SKM-1 (cell line): Measurements from ENCODE around the gene CC2D1B.
A peak's percentile ranks its signal among the peaks of the same experiment; 100 is the strongest.
"Not testable (repeated sequence)": the region's sequence is repeated elsewhere in the genome, so short reads cannot be mapped to it uniquely, and the experiment has no call there.

ENCODE experiments used
- DNase-seq: peaks from one replicate; lab custom pipeline; 2025; ENCODE audit not compliant: unreplicated experiment; lab: John Stamatoyannopoulos, UW

The CC2D1B gene, protein sequence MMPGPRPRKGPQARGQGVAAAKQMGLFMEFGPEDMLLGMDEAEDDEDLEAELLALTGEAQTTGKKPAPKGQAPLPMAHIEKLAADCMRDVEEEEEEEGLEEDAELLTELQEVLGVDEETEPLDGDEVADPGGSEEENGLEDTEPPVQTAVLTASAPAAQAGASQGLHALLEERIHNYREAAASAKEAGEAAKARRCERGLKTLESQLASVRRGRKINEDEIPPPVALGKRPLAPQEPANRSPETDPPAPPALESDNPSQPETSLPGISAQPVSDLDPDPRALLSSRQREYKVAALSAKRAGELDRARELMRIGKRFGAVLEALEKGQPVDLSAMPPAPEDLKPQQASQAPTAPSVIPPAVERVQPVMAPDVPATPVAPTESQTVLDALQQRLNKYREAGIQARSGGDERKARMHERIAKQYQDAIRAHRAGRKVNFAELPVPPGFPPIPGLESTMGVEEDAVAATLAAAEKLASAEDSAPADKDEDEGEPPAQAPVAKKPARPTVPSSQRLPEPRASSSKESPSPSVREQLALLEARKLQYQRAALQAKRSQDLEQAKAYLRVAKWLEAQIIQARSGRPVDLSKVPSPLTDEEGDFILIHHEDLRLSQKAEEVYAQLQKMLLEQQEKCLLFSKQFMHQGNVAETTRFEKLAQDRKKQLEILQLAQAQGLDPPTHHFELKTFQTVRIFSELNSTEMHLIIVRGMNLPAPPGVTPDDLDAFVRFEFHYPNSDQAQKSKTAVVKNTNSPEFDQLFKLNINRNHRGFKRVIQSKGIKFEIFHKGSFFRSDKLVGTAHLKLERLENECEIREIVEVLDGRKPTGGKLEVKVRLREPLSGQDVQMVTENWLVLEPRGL

DNA sequence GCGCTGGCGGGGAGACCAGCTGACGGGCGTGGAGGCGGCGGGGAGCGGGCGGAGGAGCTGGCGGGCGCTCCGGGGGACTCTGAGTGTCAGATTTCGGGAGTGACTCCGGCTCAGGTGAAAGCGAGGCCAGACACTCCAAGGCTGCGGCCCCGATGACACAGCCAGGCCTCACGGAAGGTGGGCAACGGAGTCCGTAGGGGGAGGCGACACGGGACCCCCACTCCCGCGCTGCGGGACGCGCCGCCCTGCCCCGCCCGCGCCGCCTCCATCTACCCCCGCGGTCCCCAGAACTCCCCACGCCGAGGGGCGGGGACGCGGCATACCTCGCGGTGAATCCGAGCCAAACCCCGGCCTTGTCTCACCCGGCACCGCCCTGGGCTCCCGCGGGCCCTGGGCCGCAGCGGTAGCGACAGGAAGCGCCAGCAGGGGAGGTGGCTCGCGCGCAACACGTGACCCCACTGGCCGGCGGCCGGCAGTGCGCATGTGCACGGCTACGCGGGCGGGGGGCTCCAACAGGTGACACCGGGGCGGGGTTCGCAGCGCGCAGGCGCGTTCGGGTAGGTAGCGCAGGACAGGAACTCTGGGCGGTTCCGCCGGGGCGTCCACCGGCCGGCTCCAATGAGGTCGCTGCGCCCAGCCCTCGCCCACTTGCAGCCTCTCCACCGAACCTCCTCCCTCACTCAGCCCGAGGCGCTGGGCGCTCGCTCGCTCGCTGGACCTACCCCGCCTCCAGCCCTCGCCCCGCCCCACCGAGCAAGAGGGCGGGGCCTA lies at the start of gene CC2D1B:
Gene CC2D1B (minus strand): TSS at position 460 of the 771 bp plus-strand sequence. CDS start 1,585 bp downstream, outside the sequence.
- peak; percentile 93 for DNase-seq

DNA sequence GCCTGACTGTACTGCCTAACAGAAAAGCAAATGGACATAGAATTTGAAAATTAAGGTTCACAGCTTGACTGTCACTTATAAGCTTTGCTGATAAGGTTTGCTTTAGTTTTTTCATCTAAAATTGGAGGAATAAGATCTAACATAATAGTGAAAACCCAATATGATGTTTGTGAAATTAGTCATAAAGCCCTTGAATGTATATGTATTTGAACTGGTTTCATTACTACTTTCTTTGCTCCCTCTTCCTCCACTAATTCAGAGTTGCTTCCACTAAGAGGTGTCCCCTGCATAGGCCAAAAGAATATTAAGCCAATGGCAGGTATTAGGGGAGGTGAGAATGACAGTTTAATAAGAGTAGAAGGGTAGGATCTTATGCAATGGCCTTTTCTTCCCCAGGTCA lies 48.9 kb upstream of the CC2D1B start:
- DNase-seq: no peak

DNA sequence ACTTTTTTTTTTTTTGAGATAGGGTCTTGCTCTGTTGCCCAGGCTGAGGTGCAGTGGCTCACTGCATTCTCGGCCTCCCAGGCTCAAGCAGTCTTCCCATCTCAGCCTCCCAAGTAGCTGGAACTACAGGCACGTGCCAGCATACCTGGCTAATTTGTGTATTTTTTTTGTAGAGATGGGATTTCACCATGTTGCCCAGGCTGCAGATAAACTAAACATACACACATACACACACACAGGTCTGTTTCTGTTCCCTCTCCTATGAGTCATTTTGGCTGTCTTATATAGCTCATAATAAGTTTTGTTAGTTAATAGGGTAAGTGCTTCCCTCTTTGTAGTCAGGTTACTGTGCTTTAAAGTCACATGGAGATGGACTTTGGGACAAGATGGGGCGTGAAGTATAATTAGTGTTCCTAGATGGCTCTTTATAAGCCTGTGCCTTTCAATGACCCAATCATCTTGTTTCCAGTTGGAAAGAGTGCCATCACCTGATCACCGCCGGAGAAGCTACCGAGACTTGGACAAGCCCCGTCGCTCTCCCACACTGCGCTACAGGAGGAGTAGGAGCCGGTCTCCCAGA lies 47.5 kb upstream of the CC2D1B start:
- no peak for DNase-seq

DNA sequence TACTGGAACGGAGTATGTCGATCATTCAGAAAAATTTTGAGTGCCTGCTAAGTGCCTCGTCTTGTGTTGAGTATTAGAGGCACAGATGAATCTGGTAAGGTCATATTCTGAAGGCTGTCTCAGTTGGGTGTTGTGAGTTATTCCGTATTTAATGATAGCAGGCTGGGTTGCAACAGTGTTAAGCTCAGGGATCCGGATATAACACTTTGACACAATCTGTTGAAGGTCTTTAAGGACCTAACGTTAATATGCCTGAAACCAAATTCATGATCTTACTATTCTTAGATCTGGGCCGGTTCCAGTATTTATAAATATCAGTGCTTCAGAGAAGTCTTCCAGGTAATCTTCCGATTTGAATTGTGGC lies 39.0 kb upstream of the CC2D1B start:
- DNase-seq: no peak

DNA sequence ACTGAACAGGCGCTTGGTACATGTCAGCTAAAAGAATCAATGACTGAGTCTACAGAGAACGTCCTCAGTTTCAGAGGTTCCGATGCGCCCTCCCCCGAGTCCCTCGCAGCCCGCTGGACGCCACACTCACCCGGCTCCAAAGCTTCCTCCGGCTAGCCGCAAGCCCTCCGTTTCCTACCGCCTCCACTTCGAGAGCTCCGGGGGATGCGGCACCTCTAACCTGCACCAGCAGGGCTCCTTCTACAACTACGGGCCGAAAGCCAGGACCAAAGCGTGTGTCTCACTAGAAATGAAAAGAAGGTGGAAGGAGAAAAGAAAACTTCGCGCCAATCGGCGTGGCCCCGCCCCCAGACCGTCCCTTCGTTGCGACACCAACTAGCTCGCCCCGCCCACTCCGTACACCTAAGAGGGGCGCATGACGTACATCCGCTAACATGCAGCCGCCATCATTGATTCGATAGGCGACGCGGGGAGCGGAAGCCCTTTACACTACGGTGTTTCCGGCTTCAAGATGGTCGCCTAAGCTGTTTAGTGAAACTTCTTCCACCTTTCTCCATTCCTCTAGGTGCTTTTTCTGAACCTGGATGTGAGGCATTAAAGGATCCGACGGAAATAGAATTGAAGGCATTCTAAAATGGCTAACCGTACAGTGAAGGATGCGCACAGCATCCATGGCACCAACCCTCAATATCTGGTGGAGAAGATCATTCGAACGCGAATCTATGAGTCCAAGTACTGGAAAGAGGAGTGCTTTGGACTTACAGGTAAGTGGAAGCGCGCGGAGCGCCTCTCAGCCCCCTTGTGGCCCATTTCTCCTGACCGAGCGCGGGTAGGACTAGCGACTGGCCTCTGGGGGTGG lies 38.3 kb upstream of the CC2D1B start, which contains the start of the genes ORC1 and PRPF38A:
Gene ORC1 (minus strand): TSS at position 308 of the 859 bp plus-strand sequence. CDS start 2,200 bp downstream, outside the sequence.
Gene PRPF38A (plus strand): TSS at position 487 of the 859 bp plus-strand sequence. CDS start 148 bp downstream, at position 635.
- DNase-seq: peak; percentile 93

DNA sequence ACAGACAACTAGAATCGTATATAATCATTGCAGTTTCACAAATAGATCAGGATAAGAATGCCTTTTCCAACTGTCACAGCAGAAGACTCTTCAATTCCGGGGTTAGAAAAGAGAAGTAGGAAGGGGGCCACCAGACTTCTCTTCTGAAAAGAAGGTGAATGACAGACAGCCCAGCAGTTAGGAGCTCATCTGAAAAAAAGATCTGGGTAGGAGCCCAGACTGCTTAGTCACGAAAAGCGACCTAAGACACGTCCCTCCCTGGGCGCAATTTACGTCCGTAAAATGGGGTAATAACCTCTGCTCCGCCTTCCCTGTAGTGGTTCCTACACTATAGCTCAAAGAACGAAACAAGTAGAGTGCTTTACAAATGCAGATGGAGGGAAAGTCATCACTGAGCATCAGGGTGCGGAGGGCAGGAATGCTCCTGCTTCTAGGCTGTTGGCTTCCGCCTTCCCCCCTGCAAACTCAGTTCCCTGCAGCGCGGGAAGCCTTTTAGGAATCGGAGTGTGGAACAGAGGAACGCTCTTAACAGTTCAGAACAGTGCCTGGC lies 37.6 kb upstream of the CC2D1B start:
- DNase-seq: peak; percentile 45

DNA sequence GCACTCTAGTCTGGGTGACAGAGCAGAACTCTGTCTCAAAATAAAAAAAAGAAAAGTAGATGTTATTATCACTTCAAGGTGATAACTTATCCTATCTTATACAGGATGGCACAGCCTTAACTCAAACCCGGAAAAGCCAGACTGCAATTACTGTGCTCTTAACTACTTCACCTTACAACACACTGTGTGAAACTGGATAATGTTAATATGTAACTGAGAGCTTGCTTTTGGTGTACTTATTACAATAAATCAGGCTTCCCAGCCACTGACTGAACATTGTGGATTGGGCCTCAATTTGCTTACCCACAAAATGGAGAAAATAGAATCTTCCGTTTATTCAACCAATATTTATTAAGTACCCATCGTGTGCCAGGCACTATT lies 36.8 kb upstream of the CC2D1B start:
- DNase-seq: no peak

DNA sequence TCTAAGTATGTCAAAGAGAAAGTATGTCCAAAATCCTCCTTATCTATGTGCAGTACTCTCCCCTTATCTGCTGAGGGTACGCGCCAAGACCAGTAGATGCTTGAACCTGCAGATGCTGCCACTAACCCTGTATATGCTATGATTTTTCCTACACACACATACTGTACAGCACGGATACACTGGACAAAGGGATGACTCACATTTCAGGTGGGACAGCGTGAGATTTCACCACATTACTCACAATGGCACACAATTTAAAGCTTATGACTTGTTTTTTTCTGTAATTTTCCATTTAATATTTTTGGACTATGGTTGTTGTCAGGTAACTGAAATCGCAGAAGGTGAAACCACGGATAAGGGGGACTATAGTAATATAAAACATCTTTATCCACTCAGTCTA lies 34.1 kb upstream of the CC2D1B start:
- DNase-seq: no peak

DNA sequence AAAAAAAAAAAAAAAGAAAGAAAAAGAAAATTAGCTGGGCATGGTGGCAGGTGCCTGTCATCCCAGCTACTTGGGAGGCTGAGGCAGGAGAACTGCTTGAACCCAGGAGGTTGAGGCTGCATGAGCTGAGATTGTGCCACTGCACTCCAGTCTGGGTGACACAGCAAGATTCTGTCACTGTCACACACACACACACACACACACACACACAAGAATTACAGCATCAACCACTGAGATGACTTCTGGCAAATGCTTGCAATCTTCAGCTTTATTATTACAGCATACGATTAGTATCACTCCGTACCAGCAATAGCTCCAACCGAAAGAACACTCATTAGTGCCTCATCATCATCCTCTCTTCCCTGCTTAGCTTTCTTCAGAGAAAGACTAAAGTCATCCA lies 33.6 kb upstream of the CC2D1B start:
- DNase-seq: no peak

DNA sequence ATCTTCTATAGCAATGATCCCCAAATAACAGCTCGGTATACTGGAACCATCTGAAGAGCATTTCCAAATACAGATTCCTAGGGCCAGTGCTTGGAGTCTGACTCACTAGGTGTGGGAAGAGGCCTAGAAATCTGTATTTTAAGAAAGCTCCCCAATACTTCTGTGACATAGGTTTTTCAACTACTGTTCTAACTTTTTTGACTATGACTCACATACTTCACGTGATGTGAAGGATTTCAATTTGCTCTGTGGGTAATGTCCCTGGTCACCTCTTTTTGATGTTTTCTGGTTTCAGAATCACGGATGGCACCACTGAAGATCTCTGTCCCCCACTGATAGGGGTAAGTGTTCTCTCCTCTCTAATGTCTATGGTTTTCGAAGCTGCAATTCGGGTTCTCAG lies 27.2 kb upstream of the CC2D1B start:
- no peak for DNase-seq

DNA sequence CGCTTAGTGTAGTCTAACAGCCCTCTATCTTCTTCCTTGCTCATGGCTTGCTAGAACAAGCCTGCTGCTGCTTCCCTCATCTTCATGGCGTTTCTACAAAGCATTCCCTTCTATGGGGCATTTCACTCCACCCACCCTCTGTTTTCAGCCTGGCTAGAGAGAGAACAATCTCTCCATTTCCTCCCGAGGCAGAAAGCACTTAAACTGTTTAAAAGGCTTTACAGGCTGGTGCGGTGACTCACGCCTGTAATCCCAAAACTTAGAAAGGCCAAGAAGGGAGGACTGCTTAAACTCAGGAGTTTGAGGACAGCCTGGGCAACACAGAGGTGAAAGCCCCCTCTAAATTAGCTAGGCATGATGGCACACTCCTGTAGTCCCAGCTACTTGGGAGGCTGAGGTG lies 20.5 kb upstream of the CC2D1B start:
- DNase-seq: no peak

DNA sequence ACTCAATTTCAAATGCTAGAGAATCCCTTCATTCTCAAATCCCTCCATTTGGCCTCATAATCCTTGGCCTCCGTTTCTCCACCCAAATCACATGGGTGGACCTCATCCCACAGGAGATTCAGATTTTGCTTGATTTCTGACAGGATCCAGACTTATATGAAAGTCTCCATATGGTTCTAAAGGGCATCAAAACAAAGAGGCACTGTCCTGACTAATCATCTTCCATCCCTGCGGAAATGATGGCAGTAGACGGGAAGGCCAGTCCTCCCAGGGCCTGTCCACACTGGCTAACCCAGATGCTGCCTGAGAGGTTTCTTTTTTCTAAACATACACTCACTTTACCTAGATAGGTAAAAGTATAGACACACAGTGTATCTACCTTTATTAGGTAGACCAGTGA lies 19.4 kb upstream of the CC2D1B start:
- DNase-seq: no peak

DNA sequence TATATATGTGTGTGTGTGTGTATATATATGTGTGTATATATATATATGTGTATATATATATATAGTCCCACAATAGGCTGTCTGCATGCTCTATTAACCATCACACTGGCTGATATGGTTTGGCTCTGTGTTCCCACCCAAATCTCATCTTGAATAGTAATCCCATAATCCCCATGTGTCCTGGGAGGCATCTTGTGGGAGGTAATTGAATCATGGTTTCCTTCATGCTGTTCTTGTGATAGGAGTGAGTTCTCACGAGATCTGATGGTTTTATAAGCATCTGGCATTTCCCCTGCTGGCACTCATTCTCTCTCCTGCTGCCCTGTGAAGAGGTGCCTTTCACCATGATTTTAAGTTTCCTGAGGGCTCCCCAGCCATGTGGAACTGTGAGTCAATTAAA lies 3.8 kb upstream of the CC2D1B start:
- DNase-seq: not testable (repeated sequence)

DNA sequence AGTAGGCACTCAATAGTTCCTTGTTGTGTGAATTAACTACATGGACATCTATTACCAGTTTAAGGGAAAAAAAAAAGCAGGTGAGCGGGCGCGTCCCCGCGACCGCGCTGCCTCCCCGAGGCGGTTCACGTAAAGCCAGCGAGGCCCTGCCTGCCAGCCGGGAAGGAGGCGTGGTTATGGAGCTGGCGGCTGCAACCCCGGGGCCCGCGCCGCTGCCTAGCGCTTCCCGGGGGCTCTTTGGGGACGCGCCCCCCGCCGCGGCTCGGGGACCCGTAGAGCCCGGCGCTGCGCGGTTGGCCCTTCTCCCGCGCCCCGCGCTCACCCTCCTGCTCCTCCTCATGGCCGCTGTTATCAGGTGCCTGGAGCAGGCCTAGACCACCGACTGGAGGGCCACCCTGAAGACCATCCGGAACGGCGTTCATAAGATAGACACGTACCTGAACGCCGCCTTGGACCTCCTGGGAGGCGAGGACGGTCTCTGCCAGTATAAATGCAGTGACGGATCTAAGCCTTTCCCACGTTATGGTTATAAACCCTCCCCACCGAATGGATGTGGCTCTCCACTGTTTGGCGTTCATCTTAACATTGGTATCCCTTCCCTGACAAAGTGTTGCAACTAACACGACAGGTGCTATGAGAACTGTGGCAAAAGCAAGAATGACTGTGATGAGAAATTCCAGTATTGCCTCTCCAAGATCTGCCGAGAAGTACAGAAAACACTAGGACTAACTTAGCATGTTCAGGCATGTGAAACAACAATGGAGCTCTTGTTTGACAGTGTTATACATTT lies 2.6 kb upstream of the CC2D1B start:
- no peak for DNase-seq

DNA sequence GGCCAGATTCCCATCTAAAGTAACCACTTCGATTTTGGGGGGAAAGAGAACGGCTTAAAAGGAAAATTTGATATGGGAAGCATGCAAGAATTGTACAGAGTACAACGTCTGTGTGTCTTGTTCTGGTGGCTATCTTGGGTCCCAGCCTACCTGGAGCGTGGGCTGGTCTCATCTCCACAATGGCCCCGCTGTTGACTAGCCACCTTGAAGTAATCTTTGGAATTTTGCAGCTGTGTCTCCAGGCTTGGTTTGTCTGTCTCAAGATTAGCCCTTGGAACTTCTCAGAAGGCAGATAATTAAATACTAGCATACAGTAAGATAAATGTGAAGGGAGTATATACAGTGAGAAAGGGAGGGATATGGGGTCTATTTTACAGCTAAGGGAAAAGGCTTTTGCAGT lies 1.3 kb upstream of the CC2D1B start:
- DNase-seq: no peak

DNA sequence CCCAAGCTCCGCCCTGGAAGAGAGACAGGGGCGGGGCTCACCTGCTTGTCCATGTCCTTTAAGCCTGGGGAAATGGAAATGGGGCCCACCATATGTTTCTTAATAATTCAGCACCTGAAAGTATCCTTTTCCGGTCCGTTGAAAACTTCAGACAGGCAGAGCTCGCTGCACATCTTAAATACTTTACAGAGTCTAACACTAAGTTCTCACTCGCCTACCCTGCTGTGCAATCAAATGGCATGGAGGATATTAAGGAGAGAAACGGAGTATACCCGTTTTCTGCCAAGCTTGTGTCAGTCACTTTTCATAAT lies 467 bp upstream of the CC2D1B start:
- no peak for DNase-seq

DNA sequence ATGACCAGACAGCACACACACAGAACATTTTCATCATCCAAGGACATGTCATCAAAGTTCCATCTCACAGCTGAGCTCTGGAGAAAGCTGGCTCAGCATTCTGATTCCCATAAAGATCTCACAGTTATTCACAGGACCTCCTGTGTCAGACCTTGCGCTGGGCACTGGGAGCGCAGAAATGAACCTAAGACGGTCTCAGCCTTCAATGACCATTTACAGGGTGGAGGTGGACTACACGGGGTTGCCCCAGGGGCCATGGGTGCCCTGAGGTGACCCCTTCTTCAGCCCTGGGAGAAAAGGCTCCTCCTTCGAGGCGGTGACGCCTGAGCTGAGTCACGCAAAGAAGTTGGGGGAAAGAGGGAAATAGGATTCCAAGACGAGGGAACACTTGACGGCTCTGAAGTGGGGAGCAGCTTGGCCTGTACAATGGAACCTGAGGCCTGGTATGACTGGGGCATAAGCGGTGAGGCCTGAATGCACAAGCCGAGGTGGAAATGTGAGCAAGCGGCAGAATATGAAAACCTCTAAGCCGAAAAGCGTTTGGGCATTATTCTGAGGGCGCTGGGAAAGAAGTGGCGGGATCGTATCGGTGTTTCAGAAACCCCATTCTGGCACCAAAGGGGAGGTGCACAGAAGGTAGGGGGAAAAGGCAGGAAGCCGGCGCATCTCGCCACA lies 797 bp downstream of the CC2D1B start:
- DNase-seq: no peak

DNA sequence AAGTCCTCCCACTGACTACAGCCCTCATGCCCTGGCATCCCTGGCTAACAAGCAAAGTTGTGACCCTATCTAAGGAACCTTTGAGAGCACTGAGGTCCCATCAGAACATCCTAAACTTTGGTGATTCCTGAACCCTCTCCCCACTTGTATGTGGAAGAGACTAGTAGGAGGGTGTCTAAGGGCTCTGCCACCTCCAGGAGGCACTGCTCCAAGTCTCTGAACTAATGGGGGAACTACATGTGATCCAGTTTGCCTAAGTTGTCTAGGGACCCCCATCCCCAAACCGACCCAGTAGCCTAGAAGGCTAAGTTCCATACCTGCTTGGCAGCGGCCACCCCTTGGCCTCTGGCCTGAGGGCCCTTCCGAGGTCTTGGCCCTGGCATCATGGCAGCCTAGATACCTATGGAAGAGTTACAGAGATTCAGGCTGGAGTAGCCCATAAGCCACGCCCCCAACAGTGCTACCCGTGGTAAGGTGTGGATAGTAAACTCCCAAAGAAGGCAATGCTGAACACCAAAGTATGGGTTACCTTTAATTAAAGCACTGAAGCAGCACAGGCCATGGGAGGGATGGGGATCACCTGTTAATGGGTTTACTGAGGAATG lies 1.7 kb downstream of the CC2D1B start:
- no peak for DNase-seq
